GM06990 (cell line): Measurements from ENCODE around the gene LBH.

Source experiments
- DNase-seq: peaks from one replicate; pipeline ENCODE4 v3.0.0-alpha.2; 2011; ENCODE audit not compliant: insufficient read length; ENCODE audit errors: extremely low read depth
- H3K27me3 ChIP-seq: replicated peaks from 2 replicates; pipeline ENCODE4 v1.6.0; 2011; ENCODE audit warnings: low read length; ENCODE audit not compliant: control insufficient read depth, insufficient read depth
- H3K36me3 ChIP-seq: 2 replicates; pipeline ENCODE4 v1.5.1; 2011; ENCODE audit warnings: low read length; ENCODE audit not compliant: control insufficient read depth, insufficient read depth
- H3K4me3 ChIP-seq: replicated peaks from 2 replicates; pipeline ENCODE4 v1.5.1; 2011; ENCODE audit warnings: low read depth, mild to moderate bottlenecking, control low read depth, low read length
- CTCF ChIP-seq: IDR thresholded peaks from 2 replicates; pipeline ENCODE4 v1.5.1; 2011; ENCODE audit warnings: low read length, control low read depth, mild to moderate bottlenecking, inconsistent platforms; ENCODE audit not compliant: insufficient read depth, poor library complexity, severe bottlenecking

Gene LBH

GRCh38 chr2:30272286-30272685 lies 41.0 kb downstream of the LBH start:
- H3K36me3 ChIP-seq, result no peaks in the 10 kb centered on the region
- no peak overlapping the region for H3K4me3 ChIP-seq
- TF ChIP-seq CTCF, result no peak
- no peak for DNase-seq
- no peaks in the 10 kb centered on the region for H3K27me3 ChIP-seq

- Histone ChIP-seq H3K4me3 (no peak overlapping the region), H3K36me3 (no peaks in the 10 kb centered on the region), H3K27me3 (no peaks in the 10 kb centered on the region)
- DNase-seq, result no peak
- no peak for TF ChIP-seq CTCF
These were observed 41.6 kb downstream of the LBH start for GRCh38 chr2:30272761-30273573.

- H3K36me3 ChIP-seq, result no peaks in the 10 kb centered on the region
- H3K4me3 ChIP-seq, result no peak overlapping the region
- H3K27me3 ChIP-seq, result no peaks in the 10 kb centered on the region
- no peak for DNase-seq
- TF ChIP-seq CTCF, result no peak
These were observed 42.2 kb downstream of the LBH start for GRCh38 chr2:30273574-30273929.

GRCh38 chr2:30275256-30275655 lies 43.9 kb downstream of the LBH start:
- DNase-seq, result no peak
- Histone ChIP-seq H3K4me3 (no peak overlapping the region), H3K36me3 (no peaks in the 10 kb centered on the region), H3K27me3 (no peaks in the 10 kb centered on the region)
- TF ChIP-seq CTCF, result no peak

GRCh38 chr2:30276455-30276911 lies 45.1 kb downstream of the LBH start:
- no peaks in the 10 kb centered on the region for H3K36me3 ChIP-seq
- DNase-seq, result no peak

More at GRCh38 chr2:30276455-30276911, 45.1 kb downstream of the LBH start:
- no peak for TF ChIP-seq CTCF
- Histone ChIP-seq H3K4me3 (no peak overlapping the region), H3K27me3 (no peaks in the 10 kb centered on the region)
